ENCODE data around the gene THOC6.
"Not testable (repeated sequence)": the region's sequence is repeated elsewhere in the genome, so short reads cannot be mapped to it uniquely, and the experiment has no call there.

Gene THOC6

GRCh38 chr16:3075523-3075915, 51.7 kb downstream of the THOC6 start:
- no peak for DNase-seq

- DNase-seq, result not testable (repeated sequence)
Measured at GRCh38 chr16:3075946-3076345, 52.1 kb downstream of the THOC6 start.

- DNase-seq, result no peak
Measured at GRCh38 chr16:3076577-3076976, 52.7 kb downstream of the THOC6 start.
